ENCODE results near the gene NFATC2.

NFATC2 gene

DNA sequence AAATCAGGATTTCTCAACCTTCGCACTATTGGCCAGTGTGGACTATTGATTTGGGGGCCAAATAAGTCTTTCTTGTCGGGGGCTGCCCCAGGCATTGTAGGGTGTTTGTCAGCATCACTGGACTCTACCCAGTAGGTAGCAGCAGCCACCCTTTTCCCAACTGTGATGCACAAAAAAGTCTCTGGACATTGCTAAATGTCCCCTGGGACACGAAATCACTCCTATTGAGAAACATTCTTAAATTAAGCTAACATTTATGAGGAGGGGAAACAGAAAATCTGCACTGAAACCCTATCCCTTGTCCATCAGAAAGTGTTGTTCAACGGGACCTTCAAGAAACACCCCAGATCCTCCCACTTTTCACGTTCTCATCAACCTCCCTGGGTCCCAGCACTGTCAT, 54.2 kb downstream of the NFATC2 start:
- TF ChIP-seq POLR2AphosphoS5 (IDR thresholded peaks at IDR 0.05; ENCODE audit: low read depth): no peak
- TF ChIP-seq, protein P1, sequence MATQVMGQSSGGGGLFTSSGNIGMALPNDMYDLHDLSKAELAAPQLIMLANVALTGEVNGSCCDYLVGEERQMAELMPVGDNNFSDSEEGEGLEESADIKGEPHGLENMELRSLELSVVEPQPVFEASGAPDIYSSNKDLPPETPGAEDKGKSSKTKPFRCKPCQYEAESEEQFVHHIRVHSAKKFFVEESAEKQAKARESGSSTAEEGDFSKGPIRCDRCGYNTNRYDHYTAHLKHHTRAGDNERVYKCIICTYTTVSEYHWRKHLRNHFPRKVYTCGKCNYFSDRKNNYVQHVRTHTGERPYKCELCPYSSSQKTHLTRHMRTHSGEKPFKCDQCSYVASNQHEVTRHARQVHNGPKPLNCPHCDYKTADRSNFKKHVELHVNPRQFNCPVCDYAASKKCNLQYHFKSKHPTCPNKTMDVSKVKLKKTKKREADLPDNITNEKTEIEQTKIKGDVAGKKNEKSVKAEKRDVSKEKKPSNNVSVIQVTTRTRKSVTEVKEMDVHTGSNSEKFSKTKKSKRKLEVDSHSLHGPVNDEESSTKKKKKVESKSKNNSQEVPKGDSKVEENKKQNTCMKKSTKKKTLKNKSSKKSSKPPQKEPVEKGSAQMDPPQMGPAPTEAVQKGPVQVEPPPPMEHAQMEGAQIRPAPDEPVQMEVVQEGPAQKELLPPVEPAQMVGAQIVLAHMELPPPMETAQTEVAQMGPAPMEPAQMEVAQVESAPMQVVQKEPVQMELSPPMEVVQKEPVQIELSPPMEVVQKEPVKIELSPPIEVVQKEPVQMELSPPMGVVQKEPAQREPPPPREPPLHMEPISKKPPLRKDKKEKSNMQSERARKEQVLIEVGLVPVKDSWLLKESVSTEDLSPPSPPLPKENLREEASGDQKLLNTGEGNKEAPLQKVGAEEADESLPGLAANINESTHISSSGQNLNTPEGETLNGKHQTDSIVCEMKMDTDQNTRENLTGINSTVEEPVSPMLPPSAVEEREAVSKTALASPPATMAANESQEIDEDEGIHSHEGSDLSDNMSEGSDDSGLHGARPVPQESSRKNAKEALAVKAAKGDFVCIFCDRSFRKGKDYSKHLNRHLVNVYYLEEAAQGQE (IDR thresholded peaks at IDR 0.05; ENCODE audit: insufficient replicate concordance, low read depth): no peak
- TF ChIP-seq, protein P2, sequence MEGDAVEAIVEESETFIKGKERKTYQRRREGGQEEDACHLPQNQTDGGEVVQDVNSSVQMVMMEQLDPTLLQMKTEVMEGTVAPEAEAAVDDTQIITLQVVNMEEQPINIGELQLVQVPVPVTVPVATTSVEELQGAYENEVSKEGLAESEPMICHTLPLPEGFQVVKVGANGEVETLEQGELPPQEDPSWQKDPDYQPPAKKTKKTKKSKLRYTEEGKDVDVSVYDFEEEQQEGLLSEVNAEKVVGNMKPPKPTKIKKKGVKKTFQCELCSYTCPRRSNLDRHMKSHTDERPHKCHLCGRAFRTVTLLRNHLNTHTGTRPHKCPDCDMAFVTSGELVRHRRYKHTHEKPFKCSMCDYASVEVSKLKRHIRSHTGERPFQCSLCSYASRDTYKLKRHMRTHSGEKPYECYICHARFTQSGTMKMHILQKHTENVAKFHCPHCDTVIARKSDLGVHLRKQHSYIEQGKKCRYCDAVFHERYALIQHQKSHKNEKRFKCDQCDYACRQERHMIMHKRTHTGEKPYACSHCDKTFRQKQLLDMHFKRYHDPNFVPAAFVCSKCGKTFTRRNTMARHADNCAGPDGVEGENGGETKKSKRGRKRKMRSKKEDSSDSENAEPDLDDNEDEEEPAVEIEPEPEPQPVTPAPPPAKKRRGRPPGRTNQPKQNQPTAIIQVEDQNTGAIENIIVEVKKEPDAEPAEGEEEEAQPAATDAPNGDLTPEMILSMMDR (IDR thresholded peaks at IDR 0.05; ENCODE audit: insufficient read depth, low read length): no peak
- no peak for TF ChIP-seq GABPA (IDR thresholded peaks at IDR 0.05; ENCODE audit: low read depth)
- no peak for TF ChIP-seq SPI1 (IDR thresholded peaks at IDR 0.05; ENCODE audit: borderline replicate concordance, low read depth)
- Histone ChIP-seq H3K27ac (replicated peaks) (no peak overlapping the region), H3K4me3 (replicated peaks; ENCODE audit: insufficient read depth, low read length) (no peak overlapping the region)

DNA sequence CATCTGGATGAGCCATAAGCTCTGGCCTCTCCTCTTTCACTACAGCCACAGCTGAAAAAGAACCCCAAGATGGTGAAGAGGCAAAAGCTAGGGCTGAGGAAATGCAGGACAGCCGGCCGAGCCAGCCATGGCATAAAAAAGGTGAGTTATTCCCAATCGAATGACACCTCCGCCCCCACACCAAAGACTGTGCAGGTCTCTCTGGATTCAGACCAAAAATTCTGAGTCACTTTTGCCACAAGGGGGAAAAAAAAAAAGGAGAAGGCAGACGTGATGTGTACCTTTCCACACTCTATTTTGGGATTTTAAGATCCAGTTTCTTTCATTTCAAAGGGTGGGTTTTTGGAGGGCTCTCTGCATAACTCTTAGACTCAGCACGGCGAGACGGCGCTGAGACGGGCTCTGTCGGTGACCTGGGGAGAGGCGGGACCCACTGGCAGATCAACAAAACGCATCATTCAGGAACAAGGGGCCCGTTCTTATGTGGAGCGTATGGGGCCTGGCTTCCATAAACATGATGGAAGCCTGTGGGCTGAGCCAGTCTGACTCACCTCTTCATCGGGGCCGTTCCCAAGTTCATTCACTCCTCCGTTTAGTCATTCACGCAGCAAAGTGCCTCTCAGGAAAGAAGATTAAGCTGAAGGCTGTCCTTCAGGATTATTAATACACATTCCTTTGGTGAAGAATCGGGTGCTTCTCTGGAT, 54.8 kb downstream of the NFATC2 start:
- Histone ChIP-seq H3K27me3 (ENCODE audit: insufficient read depth, poor library complexity, severe bottlenecking) (no peaks in the 10 kb centered on the region), H3K4me3 (replicated peaks; ENCODE audit: insufficient read depth, low read length) (no peak overlapping the region), H3K27ac (replicated peaks) (no peak overlapping the region)
- TF ChIP-seq GABPA (IDR thresholded peaks at IDR 0.05; ENCODE audit: low read depth) (no peak), SPI1 (IDR thresholded peaks at IDR 0.05; ENCODE audit: borderline replicate concordance, low read depth) (no peak), POLR2AphosphoS5 (IDR thresholded peaks at IDR 0.05; ENCODE audit: low read depth) (no peak)
- TF ChIP-seq, protein P1 (IDR thresholded peaks at IDR 0.05; ENCODE audit: insufficient replicate concordance, low read depth): no peak
- TF ChIP-seq, protein P2 (IDR thresholded peaks at IDR 0.05; ENCODE audit: insufficient read depth, low read length): no peak
- DNase-seq (ENCODE audit: low read depth in 1 of 2, low spot score in 1 of 2): no peak

More for the DNA sequence above, 54.2 kb downstream of the NFATC2 start:
- DNase-seq (ENCODE audit: low read depth in 1 of 2, low spot score in 1 of 2): no peak
- H3K27me3 ChIP-seq (ENCODE audit: insufficient read depth, poor library complexity, severe bottlenecking): no peaks in the 10 kb centered on the region

DNA sequence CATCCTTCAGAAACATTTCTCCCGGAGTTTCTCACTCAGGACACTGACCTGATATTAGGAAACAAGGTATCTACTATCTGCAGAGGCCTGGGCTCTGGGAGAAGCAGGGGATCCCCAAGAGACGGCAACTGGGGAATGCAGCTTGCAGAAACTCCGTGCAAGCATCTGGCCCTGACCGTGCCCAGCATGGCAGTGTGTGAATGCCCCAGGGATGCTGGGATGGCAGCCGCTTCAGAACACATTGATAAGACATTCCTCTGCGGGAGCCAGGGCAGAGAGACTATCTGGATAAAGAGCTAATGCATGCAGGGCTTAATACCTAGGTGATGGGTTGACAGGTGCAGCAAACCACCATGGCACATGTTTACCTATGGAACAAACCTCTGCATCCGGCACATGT, 55.4 kb downstream of the NFATC2 start:
- Histone ChIP-seq H3K27me3 (ENCODE audit: insufficient read depth, poor library complexity, severe bottlenecking) (no peaks in the 10 kb centered on the region), H3K27ac (replicated peaks) (no peak overlapping the region), H3K4me3 (replicated peaks; ENCODE audit: insufficient read depth, low read length) (no peak overlapping the region)
- no peak for DNase-seq (ENCODE audit: low read depth in 1 of 2, low spot score in 1 of 2)
- TF ChIP-seq, protein P2 (IDR thresholded peaks at IDR 0.05; ENCODE audit: insufficient read depth, low read length): no peak
- no peak for TF ChIP-seq POLR2AphosphoS5 (IDR thresholded peaks at IDR 0.05; ENCODE audit: low read depth)
- TF ChIP-seq GABPA (IDR thresholded peaks at IDR 0.05; ENCODE audit: low read depth): no peak
- TF ChIP-seq, protein P1 (IDR thresholded peaks at IDR 0.05; ENCODE audit: insufficient replicate concordance, low read depth): no peak

Data from HL-60 (cell line).